ENCODE data around the gene PTPRG.
A peak's percentile ranks its signal among the peaks of the same experiment; 100 is the strongest.

PTPRG gene

GRCh38 chr3:62057339-62058047 lies 496.1 kb downstream of the PTPRG start:
- POLR2A ChIA-PET (ENCODE audit: low non-redundant PET): no interaction called here

DNA sequence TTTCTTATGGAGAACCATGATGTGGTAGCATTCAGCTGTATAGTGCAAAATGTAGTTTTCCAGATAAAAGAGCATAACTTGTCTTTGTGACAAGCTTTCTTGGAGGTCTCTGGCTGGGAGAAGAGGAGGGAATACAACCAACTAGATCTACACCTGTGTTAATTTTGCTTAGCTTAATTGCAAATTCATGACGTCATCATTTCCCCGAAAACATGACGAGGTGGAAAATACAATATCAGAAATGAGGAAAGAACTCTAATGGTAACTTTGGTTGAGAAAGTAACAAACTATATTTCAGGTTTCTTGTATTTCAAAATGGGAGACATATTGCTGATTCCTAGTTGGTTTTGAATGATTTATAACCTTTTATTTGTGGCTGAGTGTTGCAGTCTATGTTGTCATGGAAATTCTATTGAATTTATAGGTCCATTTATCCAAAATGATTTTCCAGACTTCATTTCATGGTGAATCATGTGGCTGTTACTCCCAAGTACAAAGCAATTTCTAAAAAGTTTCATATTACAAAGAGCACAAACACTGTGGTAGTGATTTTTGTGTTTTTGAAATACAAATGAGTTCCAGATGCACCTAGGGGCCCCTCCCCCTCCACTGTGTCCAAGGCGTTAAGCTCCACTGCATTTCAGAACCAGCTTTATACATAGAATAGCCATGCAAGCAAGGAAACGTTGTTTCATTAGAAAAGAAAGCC lies 504.8 kb downstream of the PTPRG start:
- POLR2A ChIA-PET (ENCODE audit: low non-redundant PET): no interaction called here
- no peak overlapping the region for H3K27ac ChIP-seq
- TF ChIP-seq, protein P1, sequence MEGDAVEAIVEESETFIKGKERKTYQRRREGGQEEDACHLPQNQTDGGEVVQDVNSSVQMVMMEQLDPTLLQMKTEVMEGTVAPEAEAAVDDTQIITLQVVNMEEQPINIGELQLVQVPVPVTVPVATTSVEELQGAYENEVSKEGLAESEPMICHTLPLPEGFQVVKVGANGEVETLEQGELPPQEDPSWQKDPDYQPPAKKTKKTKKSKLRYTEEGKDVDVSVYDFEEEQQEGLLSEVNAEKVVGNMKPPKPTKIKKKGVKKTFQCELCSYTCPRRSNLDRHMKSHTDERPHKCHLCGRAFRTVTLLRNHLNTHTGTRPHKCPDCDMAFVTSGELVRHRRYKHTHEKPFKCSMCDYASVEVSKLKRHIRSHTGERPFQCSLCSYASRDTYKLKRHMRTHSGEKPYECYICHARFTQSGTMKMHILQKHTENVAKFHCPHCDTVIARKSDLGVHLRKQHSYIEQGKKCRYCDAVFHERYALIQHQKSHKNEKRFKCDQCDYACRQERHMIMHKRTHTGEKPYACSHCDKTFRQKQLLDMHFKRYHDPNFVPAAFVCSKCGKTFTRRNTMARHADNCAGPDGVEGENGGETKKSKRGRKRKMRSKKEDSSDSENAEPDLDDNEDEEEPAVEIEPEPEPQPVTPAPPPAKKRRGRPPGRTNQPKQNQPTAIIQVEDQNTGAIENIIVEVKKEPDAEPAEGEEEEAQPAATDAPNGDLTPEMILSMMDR (conservative IDR thresholded peaks at IDR 0.05; ENCODE audit: low read depth): no peak
- DNase-seq (ENCODE audit: low spot score): no peak
- CTCF ChIA-PET: interaction anchor here (0.6 kb wide), 1 partner anchor 102 kb away, joined by 4 read pairs; no protein-coding TSS in a partner anchor

More at GRCh38 chr3:62057339-62058047, 496.1 kb downstream of the PTPRG start:
- CTCF ChIA-PET: no interaction called here
- DNase-seq (ENCODE audit: low spot score): no peak
- H3K27ac ChIP-seq: no peak overlapping the region
- TF ChIP-seq, protein P1 (conservative IDR thresholded peaks at IDR 0.05; ENCODE audit: low read depth): no peak

DNA sequence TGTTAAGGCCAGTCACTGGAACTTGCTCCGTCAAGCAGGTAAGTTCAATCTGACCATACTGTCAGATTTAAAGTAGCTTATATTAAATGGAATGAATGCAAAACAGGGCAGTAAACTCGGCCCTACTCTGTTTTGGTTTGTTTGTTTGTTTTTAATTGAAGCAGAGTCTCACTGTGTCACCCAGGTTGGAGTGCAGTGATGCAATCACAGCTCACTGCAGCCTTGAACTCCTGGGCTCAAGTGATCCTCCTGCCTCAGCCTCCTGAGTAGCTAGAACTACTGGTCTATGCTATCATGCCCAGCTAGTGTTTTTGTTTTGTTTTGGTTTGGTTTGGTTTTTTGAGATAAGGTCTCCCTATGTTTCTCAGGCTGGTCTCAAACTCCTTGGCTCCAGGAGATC lies 507.0 kb downstream of the PTPRG start:
- ChIA-PET POLR2A (ENCODE audit: low non-redundant PET) (no interaction called here), CTCF (no interaction called here)
- TF ChIP-seq, protein P1 (conservative IDR thresholded peaks at IDR 0.05; ENCODE audit: low read depth): no peak

GRCh38 chr3:62070891-62071290 lies 509.5 kb downstream of the PTPRG start:
- POLR2A ChIA-PET (ENCODE audit: low non-redundant PET): no interaction called here
- TF ChIP-seq, protein P1 (conservative IDR thresholded peaks at IDR 0.05; ENCODE audit: low read depth): no peak
- H3K27ac ChIP-seq: no peak overlapping the region
- CTCF ChIA-PET: no interaction called here
- DNase-seq (ENCODE audit: low spot score): no peak

More for the DNA sequence above, 507.0 kb downstream of the PTPRG start:
- H3K27ac ChIP-seq: no peak overlapping the region
- no peak for DNase-seq (ENCODE audit: low spot score)

DNA sequence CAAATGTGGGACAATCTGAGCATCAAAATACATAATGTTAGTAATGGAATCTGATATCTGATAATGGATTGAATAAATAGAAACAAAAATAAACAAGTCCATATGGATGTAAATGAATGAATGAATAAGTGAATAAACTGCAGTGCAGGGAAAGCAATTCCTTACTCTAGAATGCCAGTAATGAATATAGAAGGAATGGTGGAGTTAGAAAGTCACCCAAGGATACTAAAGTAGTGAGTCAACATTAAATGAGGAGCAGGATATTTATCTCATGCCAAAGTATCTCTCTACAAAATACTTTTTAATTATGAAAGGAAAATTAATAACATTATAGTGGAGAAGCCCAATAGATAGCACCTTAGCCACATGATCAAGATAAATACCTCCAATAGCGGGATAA lies 511.7 kb downstream of the PTPRG start:
- ChIA-PET CTCF (no interaction called here), POLR2A (ENCODE audit: low non-redundant PET) (no interaction called here)
- TF ChIP-seq, protein P1 (conservative IDR thresholded peaks at IDR 0.05; ENCODE audit: low read depth): no peak
- no peak overlapping the region for H3K27ac ChIP-seq
- DNase-seq (ENCODE audit: low spot score): no peak

GRCh38 chr3:62084558-62084957 lies 523.2 kb downstream of the PTPRG start:
- CTCF ChIA-PET: no interaction called here
- TF ChIP-seq, protein P1 (conservative IDR thresholded peaks at IDR 0.05; ENCODE audit: low read depth): no peak
- POLR2A ChIA-PET (ENCODE audit: low non-redundant PET): no interaction called here
- no peak overlapping the region for H3K27ac ChIP-seq
- peak; percentile 4 for DNase-seq (ENCODE audit: low spot score)

All from RWPE1 (cell line).